Measurements from ENCODE around the gene PTOV1. TPM values are rescaled to one million over a fixed set of nuclear protein-coding genes. Genes with fewer than 3 reads are reported as not detected.

Gene PTOV1
- 225 and 230 TPM in 2 replicates for total RNA-seq
- total RNA-seq (2013), result 72.7 TPM
- 144 and 171 TPM in 2 replicates for polyA plus RNA-seq
- polyA minus RNA-seq, result 74.4 and 96.5 TPM in 2 replicates

DNA sequence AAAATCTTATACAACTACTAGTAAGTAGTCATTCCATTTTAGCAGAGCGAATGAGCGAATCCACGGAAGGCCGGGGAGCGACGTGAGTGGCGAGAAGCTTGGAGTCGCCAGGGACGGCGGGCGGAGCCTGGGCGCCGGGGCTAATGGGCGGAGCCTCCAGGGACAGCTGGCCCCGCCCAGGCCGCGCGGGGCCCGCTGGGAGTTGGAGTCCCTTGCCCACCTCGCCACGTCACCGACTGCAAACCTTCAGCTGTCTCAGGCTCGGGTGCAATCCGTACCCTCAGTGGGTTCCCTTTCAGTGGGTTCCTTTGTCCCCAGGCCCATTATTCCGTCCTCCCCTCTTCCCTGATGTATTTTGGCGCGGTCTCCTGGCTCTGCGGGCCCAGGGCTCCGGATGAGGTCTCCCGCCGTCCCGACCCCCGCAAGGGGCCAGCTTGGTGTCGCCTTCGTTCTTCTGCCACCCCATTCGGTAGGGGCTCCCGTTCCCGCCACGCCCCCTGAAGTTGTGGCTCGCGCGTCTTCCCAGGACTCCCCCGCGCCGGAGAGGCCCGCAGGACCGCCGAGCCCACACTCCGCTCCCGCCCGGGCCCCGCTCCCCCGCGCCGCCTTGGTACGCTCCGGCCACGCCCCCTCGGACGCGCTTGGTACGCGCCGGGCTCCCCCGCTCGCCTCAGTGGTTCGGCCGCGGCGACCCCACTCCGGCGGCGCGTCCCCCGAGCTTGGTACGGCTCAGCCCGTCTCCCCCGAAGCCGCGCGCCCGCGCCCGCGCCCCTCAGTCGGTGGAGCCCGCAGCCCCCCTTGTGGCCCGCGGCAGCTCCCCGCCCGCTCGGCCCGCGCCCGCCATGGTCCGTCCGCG is at the start of gene PTOV1:
Gene PTOV1, plus strand, starts transcription at position 673 of the 856 bp plus-strand sequence.
- H4K20me1 ChIP-seq (ENCODE audit: control insufficient read depth, insufficient read depth, low read length, poor library complexity, severe bottlenecking), result peaks cover 41% of the 10 kb centered on the region
- peak within 1 kb of the TSS; percentile 83 for H3K4me2 ChIP-seq (replicated peaks; ENCODE audit: low read depth, low read length, poor library complexity, severe bottlenecking)
- H3K27ac Mint-ChIP-seq, result peak within 1 kb of the TSS; percentile 98
- H3K4me3 ChIP-seq (ENCODE audit: control extremely low read depth in 1 of 5, extremely low read depth in 1 of 5, insufficient read depth in 1 of 5, low read depth in 2 of 5, low read length in 4 of 5), result peak within 1 kb of the TSS; percentile 73 to 95 (median 89)
- peaks cover 48% of the 10 kb centered on the region for H3K4me1 Mint-ChIP-seq
- ATAC-seq (ENCODE audit: low read depth), result peak; percentile 82
- ChIA-PET CTCF (interaction anchor here (0.7 to 1.4 kb wide), 8 partner anchors 9 to 43 kb away, joined by 3 to 5 read pairs (median 4); partner anchors contain the start of genes AKT1S1, FUZ and TBC1D17), POLR2A (interaction anchor here (0.9 to 4.8 kb wide), 12 partner anchors 8 to 260 kb away, joined by 3 to 40 read pairs (median 6); partner anchors contain the start of genes AKT1S1, AP2A1, FUZ and MED25)
- peak; percentile 93 for DNase-seq
- peaks cover 35% of the 10 kb centered on the region for H3K79me2 ChIP-seq (ENCODE audit: control insufficient read depth, insufficient read depth, low read length)
- H3K27me3 ChIP-seq (replicated peaks in 1 of 4; ENCODE audit: control extremely low read depth in 1 of 4, control insufficient read depth in 3 of 4, insufficient read depth in 4 of 4, low read length in 3 of 4), result no peaks in the 10 kb centered on the region
- peaks cover 0 to 10% of the 10 kb centered on the region in 2 experiments for H3K36me3 ChIP-seq (replicated peaks in 1 of 2; ENCODE audit: control extremely low read depth in 1 of 2, control insufficient read depth in 1 of 2, extremely low read depth in 1 of 2, insufficient read depth in 2 of 2, low read length in 1 of 2)
- no peaks in the 10 kb centered on the region for H3K27me3 Mint-ChIP-seq
- intact Hi-C loops (cut with micrococcal nuclease), result loop anchor here (1.0 kb wide), 5 partner anchors 17 to 84 kb away; partner anchors contain the start of genes FUZ, MED25 and PNKP
- no peaks in the 10 kb centered on the region for H3K9me3 Mint-ChIP-seq (ENCODE audit: insufficient read depth)
- peaks cover 30 to 49% of the 10 kb centered on the region in 2 donors for H3K4me1 ChIP-seq (ENCODE audit: control insufficient read depth in 2 of 2, insufficient read depth in 2 of 2, low read length in 2 of 2)
- peak within 1 kb of the TSS; percentile 93 for H3K4me3 Mint-ChIP-seq
- peaks cover 0 to 6% (median 0%) of the 10 kb centered on the region in 3 donors for H3K9me3 ChIP-seq (ENCODE audit: control extremely low read depth in 1 of 3, control insufficient read depth in 2 of 3, insufficient read depth in 1 of 3, low read length in 2 of 3)
- peak within 1 kb of the TSS; percentile 96 for H3K9ac ChIP-seq (ENCODE audit: low read length)
- TF ChIP-seq, protein P1, sequence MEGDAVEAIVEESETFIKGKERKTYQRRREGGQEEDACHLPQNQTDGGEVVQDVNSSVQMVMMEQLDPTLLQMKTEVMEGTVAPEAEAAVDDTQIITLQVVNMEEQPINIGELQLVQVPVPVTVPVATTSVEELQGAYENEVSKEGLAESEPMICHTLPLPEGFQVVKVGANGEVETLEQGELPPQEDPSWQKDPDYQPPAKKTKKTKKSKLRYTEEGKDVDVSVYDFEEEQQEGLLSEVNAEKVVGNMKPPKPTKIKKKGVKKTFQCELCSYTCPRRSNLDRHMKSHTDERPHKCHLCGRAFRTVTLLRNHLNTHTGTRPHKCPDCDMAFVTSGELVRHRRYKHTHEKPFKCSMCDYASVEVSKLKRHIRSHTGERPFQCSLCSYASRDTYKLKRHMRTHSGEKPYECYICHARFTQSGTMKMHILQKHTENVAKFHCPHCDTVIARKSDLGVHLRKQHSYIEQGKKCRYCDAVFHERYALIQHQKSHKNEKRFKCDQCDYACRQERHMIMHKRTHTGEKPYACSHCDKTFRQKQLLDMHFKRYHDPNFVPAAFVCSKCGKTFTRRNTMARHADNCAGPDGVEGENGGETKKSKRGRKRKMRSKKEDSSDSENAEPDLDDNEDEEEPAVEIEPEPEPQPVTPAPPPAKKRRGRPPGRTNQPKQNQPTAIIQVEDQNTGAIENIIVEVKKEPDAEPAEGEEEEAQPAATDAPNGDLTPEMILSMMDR (IDR thresholded peaks at IDR 0.05), result no peak
- no peak for TF ChIP-seq EZH2 (IDR thresholded peaks at IDR 0.05; ENCODE audit: borderline replicate concordance, insufficient read depth, low read depth, low read length, poor library complexity, severe bottlenecking)
- H2AFZ ChIP-seq (ENCODE audit: insufficient read depth, low read depth, low read length, poor library complexity, severe bottlenecking), result peak within 1 kb of the TSS; percentile 85
- 2% methylated on average over 97 of the region's 98 CpGs for WGBS (ENCODE audit: insufficient coverage)
- H3K27ac ChIP-seq (ENCODE audit: low read length in 2 of 2), result peak within 1 kb of the TSS; percentile 91 to 95
